HepG2 (cell line): ENCODE data around the gene ECHS1. TPM values are rescaled to one million over a fixed set of nuclear protein-coding genes. Genes with fewer than 3 reads are reported as not detected.

ENCODE experiments used
- AHDC1 ChIP-seq: sonication (generic); formaldehyde crosslinking; IDR thresholded peaks from 2 replicates; pipeline ENCODE4 v1.5.1; 2020; ENCODE audit warnings: mild to moderate bottlenecking, missing genetic modification reagents, borderline replicate concordance
- ATF7 ChIP-seq, 2 experiments: fragments of 450-650 bp in 1 of 2; sonication (generic) in 1 of 2; formaldehyde crosslinking in 1 of 2; IDR thresholded peaks; 2 replicates each; pipeline versions ENCODE4 v1.4.0 to v1.6.1; 2016 to 2020; ENCODE audit warnings: antibody characterized with exemption in 1 of 2, mild to moderate bottlenecking in 1 of 2, missing genetic modification reagents in 1 of 2
- ELF3 ChIP-seq: IDR thresholded peaks from 2 replicates; pipeline ENCODE4 v1.6.1; 2016; ENCODE audit warnings: missing genetic modification reagents, missing compliant biosample characterization
- FOSL1 ChIP-seq: sonication (generic); formaldehyde crosslinking; IDR thresholded peaks from 2 replicates; pipeline ENCODE4 v1.9.0; 2021; ENCODE audit warnings: missing genetic modification reagents, borderline replicate concordance
- GMEB2 ChIP-seq: IDR thresholded peaks from 2 replicates; pipeline ENCODE4 v1.6.1; 2016; ENCODE audit warnings: missing biosample characterization, missing genetic modification reagents, low read depth
- HIC2 ChIP-seq: sonication (generic); formaldehyde crosslinking; IDR thresholded peaks from 2 replicates; pipeline ENCODE4 v1.9.0; 2022; ENCODE audit warnings: low read depth, missing genetic modification reagents
- NR2C2 ChIP-seq: sonication (generic); formaldehyde crosslinking; IDR thresholded peaks from 2 replicates; pipeline ENCODE4 v1.4.0; 2020; ENCODE audit warnings: missing genetic modification reagents, mild to moderate bottlenecking, moderate library complexity, borderline replicate concordance
- SOX6 ChIP-seq, 2 experiments: fragments of 450-650 bp in 1 of 2; sonication (generic) in 1 of 2; formaldehyde crosslinking in 1 of 2; IDR thresholded peaks; 2 replicates each; pipeline versions ENCODE4 v1.4.0 to v1.6.1; 2017 to 2020; ENCODE audit warnings: antibody characterized with exemption in 1 of 2, mild to moderate bottlenecking in 1 of 2, missing genetic modification reagents in 1 of 2
- SP1 ChIP-seq, 2 experiments: fragments of 450-650 bp in 1 of 2; sonication (generic) in 1 of 2; formaldehyde crosslinking in 1 of 2; IDR thresholded peaks; 2 replicates each; pipeline versions ENCODE4 v1.4.0 to v1.6.1; 2016 to 2020; ENCODE audit warnings: missing genetic modification reagents in 1 of 2
- USF2 ChIP-seq, 2 experiments: sonication (generic) in 1 of 2; formaldehyde crosslinking in 1 of 2; IDR thresholded peaks; 2 replicates each; pipeline versions ENCODE4 v1.5.1 to v1.6.1; 2011 to 2020; ENCODE audit warnings: borderline replicate concordance in 1 of 2, low read depth in 1 of 2, low read length in 1 of 2, mild to moderate bottlenecking in 1 of 2, missing genetic modification reagents in 1 of 2, moderate library complexity in 1 of 2
- ZKSCAN8 ChIP-seq: IDR thresholded peaks from 2 replicates; pipeline ENCODE4 v1.6.1; 2016; ENCODE audit warnings: borderline replicate concordance, missing genetic modification reagents, missing compliant biosample characterization
- ZMYM3 ChIP-seq: sonication (generic); formaldehyde crosslinking; IDR thresholded peaks from 2 replicates; pipeline ENCODE4 v1.5.1; 2020; ENCODE audit warnings: mild to moderate bottlenecking, missing genetic modification reagents
- ZNF619 ChIP-seq: sonication (generic); formaldehyde crosslinking; IDR thresholded peaks from 2 replicates; pipeline ENCODE4 v1.4.0; 2020; ENCODE audit warnings: mild to moderate bottlenecking, missing genetic modification reagents
- polyA plus RNA-seq, 8 experiments: library from polyadenylated mRNA; depleted of rRNA in 3 of 8; stranded (reverse) in 7 of 8; unstranded in 1 of 8; fragments of >200 nt; fragmentation: Illumina TruSeq in 4 of 8; extraction: Trizol in 4 of 8; gene quantifications; 2 replicates each; pipeline versions ENCODE4 v1.2.1 to v1.2.3, GENCODE V29; 2011 to 2016; ENCODE audit warnings: low read depth in 4 of 8, missing spikeins in 1 of 8, mixed read lengths in 1 of 8; ENCODE audit not compliant: insufficient read depth in 1 of 8
- total RNA-seq, 5 experiments: library from RNA; depleted of rRNA; stranded (reverse); fragments of >200 nt; fragmentation: Illumina TruSeq; extraction: Trizol; gene quantifications; 2 replicates each; pipeline ENCODE4 v1.2.3, GENCODE V29; 2016; ENCODE audit warnings: low read depth in 1 of 5

Gene ECHS1
- total and polyA plus RNA-seq, 2 of the 13 experiments (the other 11 are each of a cell fraction or from before 2014, with no cell fraction given), result 32.7 to 195 TPM

- no peak for TF ChIP-seq FOSL1 (CRISPR knock-in tag)
- TF ChIP-seq ATF7 (IDR thresholded peaks at IDR 0.05), result no peak
- TF ChIP-seq ATF7 (CRISPR knock-in tag; IDR thresholded peaks at IDR 0.05), result no peak
- TF ChIP-seq NR2C2 (CRISPR knock-in tag), result no peak
- no peak for TF ChIP-seq AHDC1 (CRISPR knock-in tag)
- no peak for TF ChIP-seq HIC2 (CRISPR knock-in tag)
- no peak for TF ChIP-seq GMEB2
- no peak for TF ChIP-seq USF2 (IDR thresholded peaks at IDR 0.05; ENCODE audit: low read depth, low read length)
- TF ChIP-seq USF2 (CRISPR knock-in tag; IDR thresholded peaks at IDR 0.05; ENCODE audit: borderline replicate concordance), result no peak
- no peak for TF ChIP-seq ELF3
- no peak for TF ChIP-seq ZNF619 (CRISPR knock-in tag)
- peak; percentile 39; the same call in 1 of the 2 replicates for TF ChIP-seq ZMYM3
- no peak for TF ChIP-seq SP1 (IDR thresholded peaks at IDR 0.05)
- TF ChIP-seq SP1 (CRISPR knock-in tag; IDR thresholded peaks at IDR 0.05), result peak; percentile 68
- TF ChIP-seq SOX6 (IDR thresholded peaks at IDR 0.05), result no peak
- peak; percentile 28; the same call in 1 of the 2 replicates for TF ChIP-seq SOX6 (CRISPR knock-in tag; IDR thresholded peaks at IDR 0.05)
- TF ChIP-seq ZKSCAN8 (CRISPR knock-in tag), result no peak
Observed at GRCh38 chr10:133318494-133319127, 54.5 kb downstream of the ECHS1 start (continued).
